Measurements from ENCODE around the gene TXN2. TPM values are rescaled to one million over a fixed set of nuclear protein-coding genes. Genes with fewer than 3 reads are reported as not detected.
"Not testable (repeated sequence)": the region's sequence is repeated elsewhere in the genome, so short reads cannot be mapped to it uniquely, and the experiment has no call there.

Gene TXN2
- total RNA-seq, 2 experiments from 2014 or later, result 26.4 to 26.5 TPM

DNA sequence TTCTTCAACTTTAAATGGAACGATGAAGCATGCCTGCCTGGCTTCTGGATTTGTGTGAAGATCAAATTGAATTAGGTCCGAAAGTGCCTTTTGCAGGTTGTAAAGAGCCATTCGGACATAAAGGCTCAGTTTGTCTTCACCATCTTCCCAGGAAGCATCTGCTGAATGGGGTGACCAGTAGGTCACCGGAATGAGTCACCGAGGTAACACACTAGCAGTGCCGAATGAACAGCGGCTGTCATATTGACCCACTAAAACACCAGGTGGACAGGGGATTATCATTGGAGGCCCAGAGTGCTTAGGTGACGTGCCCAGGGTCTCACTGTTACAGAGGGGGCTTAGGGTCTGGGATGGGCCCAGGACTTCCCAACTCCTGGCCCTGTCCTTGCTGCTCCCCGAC lies 50.6 kb downstream of the TXN2 start:
- H3K27me3 ChIP-seq (ENCODE audit: control insufficient read depth in 1 of 2, insufficient read depth in 2 of 2, low read length in 2 of 2), result no peaks in the 10 kb centered on the region
- H3K36me3 ChIP-seq (ENCODE audit: insufficient read depth, low read length), result no peaks in the 10 kb centered on the region
- Mint-ChIP-seq H3K4me1 (ENCODE audit: low read depth) (peaks cover 23% of the 10 kb centered on the region), H3K4me3 (no peak overlapping the region), H3K36me3 (ENCODE audit: low read depth) (no peaks in the 10 kb centered on the region), H3K27me3 (no peaks in the 10 kb centered on the region), H3K27ac (no peak overlapping the region), H3K9me3 (no peaks in the 10 kb centered on the region)
- intact Hi-C loops (cut with DNase I, micrococcal nuclease), result no loop called here
- peaks cover 15% of the 10 kb centered on the region for H3K4me1 ChIP-seq (ENCODE audit: insufficient read depth, low read length)
- H3K4me3 ChIP-seq (ENCODE audit: low read length), result no peak overlapping the region
- ATAC-seq (ENCODE audit: poor library complexity), result no peak
- CTCF ChIA-PET, result no interaction called here
- TF ChIP-seq, protein P1, sequence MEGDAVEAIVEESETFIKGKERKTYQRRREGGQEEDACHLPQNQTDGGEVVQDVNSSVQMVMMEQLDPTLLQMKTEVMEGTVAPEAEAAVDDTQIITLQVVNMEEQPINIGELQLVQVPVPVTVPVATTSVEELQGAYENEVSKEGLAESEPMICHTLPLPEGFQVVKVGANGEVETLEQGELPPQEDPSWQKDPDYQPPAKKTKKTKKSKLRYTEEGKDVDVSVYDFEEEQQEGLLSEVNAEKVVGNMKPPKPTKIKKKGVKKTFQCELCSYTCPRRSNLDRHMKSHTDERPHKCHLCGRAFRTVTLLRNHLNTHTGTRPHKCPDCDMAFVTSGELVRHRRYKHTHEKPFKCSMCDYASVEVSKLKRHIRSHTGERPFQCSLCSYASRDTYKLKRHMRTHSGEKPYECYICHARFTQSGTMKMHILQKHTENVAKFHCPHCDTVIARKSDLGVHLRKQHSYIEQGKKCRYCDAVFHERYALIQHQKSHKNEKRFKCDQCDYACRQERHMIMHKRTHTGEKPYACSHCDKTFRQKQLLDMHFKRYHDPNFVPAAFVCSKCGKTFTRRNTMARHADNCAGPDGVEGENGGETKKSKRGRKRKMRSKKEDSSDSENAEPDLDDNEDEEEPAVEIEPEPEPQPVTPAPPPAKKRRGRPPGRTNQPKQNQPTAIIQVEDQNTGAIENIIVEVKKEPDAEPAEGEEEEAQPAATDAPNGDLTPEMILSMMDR (IDR thresholded peaks at IDR 0.05), result no peak
- H3K9me3 ChIP-seq (ENCODE audit: control insufficient read depth in 1 of 2, insufficient read depth in 1 of 2, low read length in 2 of 2), result no peaks in the 10 kb centered on the region
- H3K27ac ChIP-seq (ENCODE audit: low read depth in 1 of 2, low read length in 2 of 2), result no peak overlapping the region
- DNase-seq, result no peak
- POLR2A ChIA-PET, result no interaction called here

GRCh38 chr22:36427952-36428351 lies 53.5 kb downstream of the TXN2 start:
- not testable (repeated sequence) for DNase-seq

GRCh38 chr22:36425977-36426523 lies 55.4 kb downstream of the TXN2 start:
- ChIA-PET POLR2A (interaction anchor here (1.3 kb wide), 1 partner anchor 9 kb away, joined by 3 read pairs; no protein-coding TSS in a partner anchor), CTCF (no interaction called here)
- Mint-ChIP-seq H3K27me3 (no peaks in the 10 kb centered on the region), H3K27ac (peak overlapping the region; percentile 71), H3K4me1 (ENCODE audit: low read depth) (peaks cover 26% of the 10 kb centered on the region), H3K36me3 (ENCODE audit: low read depth) (no peaks in the 10 kb centered on the region), H3K9me3 (no peaks in the 10 kb centered on the region), H3K4me3 (peak overlapping the region; percentile 23)
- TF ChIP-seq, protein P1 (IDR thresholded peaks at IDR 0.05), result no peak
- no peak for DNase-seq
- Histone ChIP-seq H3K9me3 (ENCODE audit: control insufficient read depth in 1 of 2, insufficient read depth in 1 of 2, low read length in 2 of 2) (no peaks in the 10 kb centered on the region), H3K4me3 (ENCODE audit: low read length) (no peak overlapping the region), H3K36me3 (ENCODE audit: insufficient read depth, low read length) (no peaks in the 10 kb centered on the region), H3K27ac (ENCODE audit: low read depth in 1 of 2, low read length in 2 of 2) (no peak overlapping the region), H3K4me1 (ENCODE audit: insufficient read depth, low read length) (peaks cover 21% of the 10 kb centered on the region), H3K27me3 (ENCODE audit: control insufficient read depth in 1 of 2, insufficient read depth in 2 of 2, low read length in 2 of 2) (no peaks in the 10 kb centered on the region)
- intact Hi-C loops (cut with DNase I, micrococcal nuclease), result no loop called here
- ATAC-seq (ENCODE audit: poor library complexity), result no peak

More at GRCh38 chr22:36427952-36428351, 53.5 kb downstream of the TXN2 start:
- intact Hi-C loops (cut with DNase I, micrococcal nuclease); H3K36me3 Mint-ChIP-seq (ENCODE audit: low read depth); H3K9me3 Mint-ChIP-seq; H3K9me3 ChIP-seq (ENCODE audit: control insufficient read depth in 1 of 2, insufficient read depth in 1 of 2, low read length in 2 of 2); POLR2A ChIA-PET; ATAC-seq (ENCODE audit: poor library complexity); H3K36me3 ChIP-seq (ENCODE audit: insufficient read depth, low read length); H3K27ac ChIP-seq (ENCODE audit: low read depth in 1 of 2, low read length in 2 of 2); H3K27me3 Mint-ChIP-seq; H3K4me3 Mint-ChIP-seq; H3K4me3 ChIP-seq (ENCODE audit: low read length); H3K27me3 ChIP-seq (ENCODE audit: control insufficient read depth in 1 of 2, insufficient read depth in 2 of 2, low read length in 2 of 2); H3K27ac Mint-ChIP-seq; CTCF ChIA-PET: not testable (repeated sequence)
- peaks cover 21% of the 10 kb centered on the region for H3K4me1 ChIP-seq (ENCODE audit: insufficient read depth, low read length)
- H3K4me1 Mint-ChIP-seq (ENCODE audit: low read depth), result peaks cover 26% of the 10 kb centered on the region

All from CD4-positive, alpha-beta T cell (primary cell).